ENCODE measurements around the gene DPT. TPM values are rescaled to one million over a fixed set of nuclear protein-coding genes. Genes with fewer than 3 reads are reported as not detected.

DPT gene
- polyA plus RNA-seq, 1 experiment = not detected

GRCh38 chr1:168717906-168718891, 10.8 kb downstream of the DPT start:
- TF ChIP-seq CTCF (IDR thresholded peaks at IDR 0.05; ENCODE audit: low read depth, low read length) = no peak
- H3K27me3 ChIP-seq (ENCODE audit: control insufficient read depth, insufficient read depth, low read length) = no peaks in the 10 kb centered on the region
- H3K4me3 ChIP-seq (ENCODE audit: low read depth, low read length) = no peak overlapping the region
- ChIA-PET CTCF (no interaction called here), POLR2A (no interaction called here)
- H3K9me3 ChIP-seq (ENCODE audit: control insufficient read depth, insufficient read depth, low read length) = no peaks in the 10 kb centered on the region
- no peak overlapping the region for H3K27ac ChIP-seq (ENCODE audit: low read depth, low read length)
- no peak for DNase-seq (ENCODE audit: low read depth, low spot score)

- Histone ChIP-seq H3K4me3 (ENCODE audit: low read depth, low read length) (no peak overlapping the region), H3K9me3 (ENCODE audit: control insufficient read depth, insufficient read depth, low read length) (no peaks in the 10 kb centered on the region), H3K27me3 (ENCODE audit: control insufficient read depth, insufficient read depth, low read length) (no peaks in the 10 kb centered on the region), H3K27ac (ENCODE audit: low read depth, low read length) (no peak overlapping the region)
- DNase-seq (ENCODE audit: low read depth, low spot score) = no peak
- TF ChIP-seq CTCF (IDR thresholded peaks at IDR 0.05; ENCODE audit: low read depth, low read length) = no peak
- ChIA-PET POLR2A (no interaction called here), CTCF (no interaction called here)
These were observed 15.0 kb downstream of the DPT start for GRCh38 chr1:168714012-168714411.

GRCh38 chr1:168709405-168710363, 19.3 kb downstream of the DPT start:
- ChIA-PET POLR2A (no interaction called here), CTCF (no interaction called here)
- H3K27me3 ChIP-seq (ENCODE audit: control insufficient read depth, insufficient read depth, low read length) = no peaks in the 10 kb centered on the region
- no peak overlapping the region for H3K27ac ChIP-seq (ENCODE audit: low read depth, low read length)
- no peak for TF ChIP-seq CTCF (IDR thresholded peaks at IDR 0.05; ENCODE audit: low read depth, low read length)
- H3K9me3 ChIP-seq (ENCODE audit: control insufficient read depth, insufficient read depth, low read length) = no peaks in the 10 kb centered on the region
- no peak for DNase-seq (ENCODE audit: low read depth, low spot score)
- H3K4me3 ChIP-seq (ENCODE audit: low read depth, low read length) = no peak overlapping the region

- POLR2A ChIA-PET = no interaction called here
- Histone ChIP-seq H3K27ac (ENCODE audit: low read depth, low read length) (no peak overlapping the region), H3K4me3 (ENCODE audit: low read depth, low read length) (no peak overlapping the region), H3K9me3 (ENCODE audit: control insufficient read depth, insufficient read depth, low read length) (no peaks in the 10 kb centered on the region), H3K27me3 (ENCODE audit: control insufficient read depth, insufficient read depth, low read length) (no peaks in the 10 kb centered on the region)
- no peak for TF ChIP-seq CTCF (IDR thresholded peaks at IDR 0.05; ENCODE audit: low read depth, low read length)
- DNase-seq (ENCODE audit: low read depth, low spot score) = no peak
- CTCF ChIA-PET = no interaction called here
These were observed 20.2 kb downstream of the DPT start for GRCh38 chr1:168708698-168709404.
